Gastrocnemius medialis (tissue), 4 donors: ENCODE data around the gene HAO1.

Source experiments
- CTCF ChIP-seq, 5 experiments: fragments of 450-650 bp in 3 of 5; fragments of 200-600 bp in 2 of 5; sonication (generic) in 2 of 5; IDR thresholded peaks in 4 of 5; conservative IDR thresholded peaks in 1 of 5; 1 replicate in 4 of 5; 2 replicates in 1 of 5; pipeline ENCODE4 v1.5.1; 2016 to 2019; ENCODE audit warnings: antibody characterized with exemption in 5 of 5, mild to moderate bottlenecking in 3 of 5, moderate library complexity in 3 of 5
- POLR2A ChIP-seq, 2 donors: fragments of 450-650 bp; IDR thresholded peaks; one replicate each; pipeline ENCODE4 v1.6.1; 2017; ENCODE audit warnings: antibody characterized with exemption in 2 of 2, mild to moderate bottlenecking in 2 of 2, moderate library complexity in 2 of 2

DNA sequence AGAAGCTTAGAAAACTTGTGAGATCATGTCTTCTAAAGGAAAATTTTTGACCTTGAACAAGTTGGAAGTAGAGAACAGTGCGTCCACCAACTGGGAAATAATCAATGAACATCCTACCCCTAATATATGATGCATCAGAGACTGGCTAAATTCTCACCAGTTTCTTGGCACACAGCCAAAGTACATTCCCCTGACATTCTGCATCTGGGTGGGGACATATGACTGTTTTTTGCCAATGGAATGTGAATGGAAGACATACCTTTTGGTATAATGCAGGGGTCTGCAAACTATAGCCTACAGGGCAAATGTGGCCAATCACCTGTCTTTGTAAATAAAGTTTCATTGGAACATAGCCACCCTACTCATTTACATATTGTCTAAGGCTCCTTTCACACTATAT is 84.7 kb downstream of the HAO1 start:
- TF ChIP-seq CTCF (IDR thresholded peaks at IDR 0.05 in 4 of 5, conservative IDR thresholded peaks at IDR 0.05 in 1 of 5) (no peak), POLR2A (IDR thresholded peaks at IDR 0.05) (no peak)
